CD14-positive monocyte (primary cell): Measurements from ENCODE around the gene TMEM171. TPM values are rescaled to one million over a fixed set of nuclear protein-coding genes. Genes with fewer than 3 reads are reported as not detected.

ENCODE experiments used
- DNase-seq, 3 donors: peaks; one replicate each; pipeline ENCODE4 v3.0.0-alpha.2; 2011 to 2022
- H2AFZ ChIP-seq: 2 replicates; pipeline ENCODE4 v1.6.0; 2012; ENCODE audit warnings: mild to moderate bottlenecking, low read depth, low read length, inconsistent platforms; ENCODE audit not compliant: insufficient read depth, poor library complexity, severe bottlenecking
- H3K27ac ChIP-seq, 2 donors: 1 replicate in 1 of 2; 2 replicates in 1 of 2; pipeline ENCODE4 v1.5.1; 2012 to 2013; ENCODE audit warnings: low read length in 2 of 2, control low read depth in 1 of 2, inconsistent platforms in 1 of 2, low read depth in 1 of 2, mild to moderate bottlenecking in 1 of 2
- H3K27me3 ChIP-seq, 2 donors: one replicate each; pipeline versions ENCODE4 v1.6.0 to v1.6.1; 2011 to 2013; ENCODE audit warnings: low read length in 2 of 2; ENCODE audit not compliant: control insufficient read depth in 2 of 2, insufficient read depth in 2 of 2
- H3K36me3 ChIP-seq, 2 donors: replicated peaks in 1 of 2; 1 replicate in 1 of 2; 2 replicates in 1 of 2; pipeline versions ENCODE4 v1.5.1 to v1.6.1; 2012 to 2013; ENCODE audit warnings: low read length in 2 of 2, control low read depth in 1 of 2, inconsistent platforms in 1 of 2, mild to moderate bottlenecking in 1 of 2; ENCODE audit not compliant: insufficient read depth in 2 of 2, control insufficient read depth in 1 of 2
- H3K4me1 ChIP-seq, 2 donors: 1 replicate in 1 of 2; 2 replicates in 1 of 2; pipeline versions ENCODE4 v1.5.1 to v1.6.1; 2012 to 2013; ENCODE audit warnings: low read length in 2 of 2, control low read depth in 1 of 2, inconsistent platforms in 1 of 2, mild to moderate bottlenecking in 1 of 2, moderate library complexity in 1 of 2; ENCODE audit not compliant: insufficient read depth in 2 of 2, control insufficient read depth in 1 of 2
- H3K4me2 ChIP-seq: replicated peaks from 2 replicates; pipeline ENCODE3; 2012; ENCODE audit warnings: low read length, moderate library complexity, mild to moderate bottlenecking; ENCODE audit not compliant: poor library complexity, severe bottlenecking; ENCODE audit errors: extremely low read depth
- H3K4me3 ChIP-seq, 3 experiments: fragments of 200-600 bp in 1 of 3; sonication (generic) in 1 of 3; replicated peaks in 1 of 3; 1 replicate in 2 of 3; 2 replicates in 1 of 3; pipeline ENCODE4 v1.5.1; 2011 to 2013; ENCODE audit warnings: low read length in 3 of 3, mild to moderate bottlenecking in 3 of 3, control low read depth in 2 of 3, low read depth in 2 of 3, inconsistent platforms in 1 of 3, moderate library complexity in 1 of 3
- H3K79me2 ChIP-seq: 2 replicates; pipeline ENCODE4 v1.6.0; 2012; ENCODE audit warnings: mild to moderate bottlenecking, control low read depth, inconsistent platforms, low read length, moderate library complexity; ENCODE audit not compliant: insufficient read depth
- H3K9ac ChIP-seq: 2 replicates; pipeline ENCODE4 v1.6.0; 2017; ENCODE audit warnings: low read length, mild to moderate bottlenecking; ENCODE audit not compliant: insufficient read depth, poor library complexity, severe bottlenecking
- H3K9me3 ChIP-seq, 2 donors: replicated peaks in 1 of 2; 1 replicate in 1 of 2; 2 replicates in 1 of 2; pipeline versions ENCODE4 v1.5.1 to v1.6.1; 2012 to 2013; ENCODE audit warnings: low read length in 2 of 2, control low read depth in 1 of 2; ENCODE audit not compliant: control insufficient read depth in 1 of 2, insufficient read depth in 1 of 2
- H4K20me1 ChIP-seq: 2 replicates; pipeline ENCODE4 v1.6.0; 2012; ENCODE audit warnings: mild to moderate bottlenecking, low read length, control low read depth, moderate library complexity; ENCODE audit not compliant: insufficient read depth
- H3K27ac Mint-ChIP-seq, 7 donors: one replicate each; pipeline ENCODE4 v1.8.0; 2020; ENCODE audit warnings: mild to moderate bottlenecking in 7 of 7, mixed read lengths in 7 of 7, moderate library complexity in 6 of 7, inconsistent platforms in 2 of 7
- H3K27me3 Mint-ChIP-seq, 3 donors: one replicate each; pipeline ENCODE4 v1.8.0; 2021 to 2022; ENCODE audit warnings: low read depth in 3 of 3, mild to moderate bottlenecking in 3 of 3, mixed read lengths in 3 of 3, moderate library complexity in 3 of 3, inconsistent platforms in 1 of 3
- H3K36me3 Mint-ChIP-seq, 2 donors: one replicate each; pipeline ENCODE4 v1.8.0; 2020; ENCODE audit warnings: mixed read lengths in 2 of 2, inconsistent platforms in 1 of 2, mild to moderate bottlenecking in 1 of 2
- H3K4me1 Mint-ChIP-seq: one replicate; pipeline ENCODE4 v1.8.0; 2020; ENCODE audit warnings: mild to moderate bottlenecking, mixed read lengths
- H3K4me3 Mint-ChIP-seq, 2 donors: one replicate each; pipeline ENCODE4 v1.8.0; 2020; ENCODE audit warnings: mild to moderate bottlenecking in 2 of 2, mixed read lengths in 2 of 2, moderate library complexity in 1 of 2
- H3K9me3 Mint-ChIP-seq, 7 donors: one replicate each; pipeline ENCODE4 v1.8.0; 2020 to 2022; ENCODE audit warnings: mixed read lengths in 7 of 7, mild to moderate bottlenecking in 6 of 7, moderate library complexity in 6 of 7, inconsistent platforms in 2 of 7
- WGBS: methylation state at CpG from one replicate; pipeline ENCODE4 v1.1.5; 2013; ENCODE audit warnings: missing lambda C conversion rate; ENCODE audit not compliant: insufficient coverage; 5-methylcytosine and 5-hydroxymethylcytosine counted together
- intact Hi-C, 2 donors: fragments of 100-400 bp; cut with micrococcal nuclease; formaldehyde crosslinking; loops; one replicate each; pipeline versions ENCODE4 v1.15.0 to v1.15.1; 2023
- polyA plus RNA-seq, 3 donors: library from polyadenylated mRNA; depleted of rRNA in 1 of 3; unstranded in 2 of 3; stranded (reverse) in 1 of 3; fragments of 300-500 nt in 2 of 3; fragments of >200 nt in 1 of 3; fragmentation: Illumina TruSeq in 2 of 3; gene quantifications; 1 replicate in 2 of 3; 2 replicates in 1 of 3; pipeline ENCODE4 v1.2.3, GENCODE V29; 2012 to 2021
- TF ChIP-seq, protein P1 (sequence below): fragments of 200-600 bp; IDR thresholded peaks from one replicate; pipeline ENCODE4 v1.8.0; 2022; ENCODE audit warnings: antibody characterized with exemption, mild to moderate bottlenecking

Gene TMEM171
- polyA plus RNA-seq, 3 donors, result not detected

- intact Hi-C loops, result no loop called here
- H3K27ac Mint-ChIP-seq, result no peak overlapping the region
- no peaks in the 10 kb centered on the region for H3K36me3 ChIP-seq
- H4K20me1 ChIP-seq, result no peaks in the 10 kb centered on the region
- H3K4me1 ChIP-seq, result no peaks in the 10 kb centered on the region
- H3K4me1 Mint-ChIP-seq, result no peaks in the 10 kb centered on the region
- no peak overlapping the region for H3K4me3 ChIP-seq
- H3K79me2 ChIP-seq, result no peaks in the 10 kb centered on the region
- DNase-seq, result no peak
- TF ChIP-seq, protein P1, sequence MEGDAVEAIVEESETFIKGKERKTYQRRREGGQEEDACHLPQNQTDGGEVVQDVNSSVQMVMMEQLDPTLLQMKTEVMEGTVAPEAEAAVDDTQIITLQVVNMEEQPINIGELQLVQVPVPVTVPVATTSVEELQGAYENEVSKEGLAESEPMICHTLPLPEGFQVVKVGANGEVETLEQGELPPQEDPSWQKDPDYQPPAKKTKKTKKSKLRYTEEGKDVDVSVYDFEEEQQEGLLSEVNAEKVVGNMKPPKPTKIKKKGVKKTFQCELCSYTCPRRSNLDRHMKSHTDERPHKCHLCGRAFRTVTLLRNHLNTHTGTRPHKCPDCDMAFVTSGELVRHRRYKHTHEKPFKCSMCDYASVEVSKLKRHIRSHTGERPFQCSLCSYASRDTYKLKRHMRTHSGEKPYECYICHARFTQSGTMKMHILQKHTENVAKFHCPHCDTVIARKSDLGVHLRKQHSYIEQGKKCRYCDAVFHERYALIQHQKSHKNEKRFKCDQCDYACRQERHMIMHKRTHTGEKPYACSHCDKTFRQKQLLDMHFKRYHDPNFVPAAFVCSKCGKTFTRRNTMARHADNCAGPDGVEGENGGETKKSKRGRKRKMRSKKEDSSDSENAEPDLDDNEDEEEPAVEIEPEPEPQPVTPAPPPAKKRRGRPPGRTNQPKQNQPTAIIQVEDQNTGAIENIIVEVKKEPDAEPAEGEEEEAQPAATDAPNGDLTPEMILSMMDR, result no peak
- H3K9me3 Mint-ChIP-seq, result peaks cover 0 to 2% (median 0%) of the 10 kb centered on the region in 7 donors
- no peaks in the 10 kb centered on the region for H3K36me3 Mint-ChIP-seq
- H3K27me3 Mint-ChIP-seq, result peaks cover 31 to 83% (median 60%) of the 10 kb centered on the region in 3 donors
- H3K4me2 ChIP-seq, result no peak overlapping the region
- H2AFZ ChIP-seq, result no peak overlapping the region
- peaks cover 15 to 67% of the 10 kb centered on the region in 2 donors for H3K27me3 ChIP-seq
- H3K9me3 ChIP-seq, result no peaks in the 10 kb centered on the region
- H3K27ac ChIP-seq, result no peak overlapping the region
- no peak overlapping the region for H3K9ac ChIP-seq
- 63% methylated on average over 1 of the region's 5 CpGs for WGBS
- no peak overlapping the region for H3K4me3 Mint-ChIP-seq
These were observed 8.8 kb downstream of the TMEM171 start for GRCh38 chr5:73129143-73129542.

DNA sequence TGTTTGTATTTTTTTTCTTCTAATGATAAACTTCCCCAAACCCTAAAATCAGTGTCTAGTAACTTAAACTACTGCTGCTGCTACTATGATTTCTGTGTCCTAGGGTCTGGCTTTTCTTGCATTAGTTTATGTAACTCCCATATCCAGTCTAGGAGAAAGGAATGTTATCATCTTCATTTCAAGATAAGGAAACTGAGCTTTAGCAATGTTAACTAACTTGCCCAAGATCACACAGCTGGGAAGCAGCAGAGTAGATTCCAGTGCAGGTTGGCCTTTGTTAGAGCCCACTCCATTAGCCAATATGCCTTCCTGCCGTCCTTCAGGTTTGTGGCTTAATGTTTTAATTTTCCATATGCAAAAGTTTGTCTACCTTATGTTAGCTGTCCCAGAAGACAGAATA is 10.4 kb downstream of the TMEM171 start:
- DNase-seq, result no peak
- H3K4me1 ChIP-seq, result no peaks in the 10 kb centered on the region
- no peak overlapping the region for H2AFZ ChIP-seq
- H3K27me3 ChIP-seq, result peaks cover 11 to 79% of the 10 kb centered on the region in 2 donors
- WGBS, result no CpG with 5 or more reads among the region's 1 CpG
- no peaks in the 10 kb centered on the region for H3K4me1 Mint-ChIP-seq
- intact Hi-C loops, result no loop called here
- H3K27me3 Mint-ChIP-seq, result peaks cover 30 to 82% (median 55%) of the 10 kb centered on the region in 3 donors
- no peaks in the 10 kb centered on the region for H4K20me1 ChIP-seq
- no peaks in the 10 kb centered on the region for H3K36me3 ChIP-seq
- H3K4me3 ChIP-seq, result no peak overlapping the region
- H3K4me3 Mint-ChIP-seq, result no peak overlapping the region
- H3K79me2 ChIP-seq, result no peaks in the 10 kb centered on the region
- TF ChIP-seq, protein P1, result no peak
- no peaks in the 10 kb centered on the region for H3K36me3 Mint-ChIP-seq
- no peak overlapping the region for H3K9ac ChIP-seq
- no peaks in the 10 kb centered on the region for H3K9me3 ChIP-seq
- no peak overlapping the region for H3K4me2 ChIP-seq
- H3K27ac Mint-ChIP-seq, result no peak overlapping the region
- no peak overlapping the region for H3K27ac ChIP-seq
- H3K9me3 Mint-ChIP-seq, result peaks cover 0 to 2% (median 0%) of the 10 kb centered on the region in 7 donors
